HG03378 (cell line): ENCODE results near the gene ROBO3.

Experiments used
- ATAC-seq: cut with Tn5 transposase; IDR thresholded peaks from one replicate; pipeline ENCODE4 v1.9.1; 2021; ENCODE audit warnings: mild to moderate bottlenecking, moderate library complexity; ENCODE audit not compliant: unreplicated experiment

ROBO3 gene

GRCh38 chr11:124890151-124890550, 24.9 kb downstream of the ROBO3 start:
- ATAC-seq = no peak

- no peak for ATAC-seq
Measured at GRCh38 chr11:124890683-124891372, 25.6 kb downstream of the ROBO3 start.

GRCh38 chr11:124891373-124891861, 26.2 kb downstream of the ROBO3 start:
- ATAC-seq = no peak

GRCh38 chr11:124892146-124892545, 26.9 kb downstream of the ROBO3 start:
- ATAC-seq = no peak

- no peak for ATAC-seq
Measured at GRCh38 chr11:124892750-124893454, 27.7 kb downstream of the ROBO3 start.

GRCh38 chr11:124893781-124894401, 28.7 kb downstream of the ROBO3 start:
- ATAC-seq = no peak

- ATAC-seq = no peak
Measured at GRCh38 chr11:124894606-124895430, 29.6 kb downstream of the ROBO3 start.

GRCh38 chr11:124895471-124895971, 30.3 kb downstream of the ROBO3 start:
- no peak for ATAC-seq

GRCh38 chr11:124896071-124896750, 31.0 kb downstream of the ROBO3 start:
- no peak for ATAC-seq

- ATAC-seq = no peak
Measured at GRCh38 chr11:124896821-124897391, 31.7 kb downstream of the ROBO3 start.

GRCh38 chr11:124897674-124898262, 32.5 kb downstream of the ROBO3 start, which contains the start of gene ROBO4:
ROBO4 (minus strand) TSS chr11:124897865; CDS start chr11:124897795, 70 bp downstream.
- no peak for ATAC-seq

GRCh38 chr11:124898263-124898680, 33.0 kb downstream of the ROBO3 start:
- ATAC-seq = no peak

GRCh38 chr11:124898711-124899110, 33.5 kb downstream of the ROBO3 start:
- no peak for ATAC-seq

GRCh38 chr11:124899383-124900145, 34.3 kb downstream of the ROBO3 start:
- no peak for ATAC-seq

- ATAC-seq = no peak
Measured at GRCh38 chr11:124900464-124900863, 35.2 kb downstream of the ROBO3 start.

- ATAC-seq = no peak
Measured at GRCh38 chr11:124902616-124903015, 37.4 kb downstream of the ROBO3 start.

- ATAC-seq = no peak
Measured at GRCh38 chr11:124915541-124916369, 50.5 kb downstream of the ROBO3 start.

- no peak for ATAC-seq
Measured at GRCh38 chr11:124916370-124916710, 51.1 kb downstream of the ROBO3 start.
